ENCODE measurements around the gene PNLIPRP1. TPM values are rescaled to one million over a fixed set of nuclear protein-coding genes. Genes with fewer than 3 reads are reported as not detected.

Gene PNLIPRP1
- polyA plus RNA-seq, 3 donors = 0.04 TPM; not detected in 2

DNA sequence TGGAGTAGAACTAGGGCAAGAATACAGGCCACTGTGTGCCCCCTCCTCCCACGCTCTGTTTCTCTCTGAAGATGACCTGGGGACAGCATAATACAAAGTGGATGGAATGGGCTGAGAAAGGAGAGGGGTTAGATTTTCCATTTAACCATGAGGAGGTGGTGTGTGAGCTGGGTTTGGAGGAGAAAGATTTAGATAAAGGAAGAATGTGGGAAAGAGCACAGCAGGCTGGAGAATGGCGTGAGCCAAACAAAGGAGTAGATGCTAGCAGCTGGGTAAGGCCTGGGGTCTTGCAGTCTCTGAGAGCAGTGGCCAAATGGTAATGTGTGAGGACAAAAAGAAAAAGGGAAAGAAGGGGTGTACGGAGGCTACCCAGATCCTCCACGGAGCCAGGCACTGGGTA, 38.6 kb downstream of the PNLIPRP1 start:
- Mint-ChIP-seq H3K27me3 (ENCODE audit: low read depth in 3 of 3) (peaks cover 9 to 34% (median 18%) of the 10 kb centered on the region in 3 donors), H3K36me3 (no peaks in the 10 kb centered on the region), H3K27ac (no peak overlapping the region), H3K4me3 (no peak overlapping the region), H3K9me3 (peaks cover 0 to 5% (median 2%) of the 10 kb centered on the region in 7 donors), H3K4me1 (no peaks in the 10 kb centered on the region)
- intact Hi-C loops (cut with micrococcal nuclease) = no loop called here
- H3K27ac ChIP-seq (ENCODE audit: low read depth in 1 of 2, low read length in 2 of 2) = no peak overlapping the region
- no peaks in the 10 kb centered on the region for H3K79me2 ChIP-seq (ENCODE audit: insufficient read depth, low read length)
- no peaks in the 10 kb centered on the region for H4K20me1 ChIP-seq (ENCODE audit: insufficient read depth, low read length)
- H2AFZ ChIP-seq (ENCODE audit: insufficient read depth, low read depth, low read length, poor library complexity, severe bottlenecking) = no peak overlapping the region
- TF ChIP-seq, protein P1, sequence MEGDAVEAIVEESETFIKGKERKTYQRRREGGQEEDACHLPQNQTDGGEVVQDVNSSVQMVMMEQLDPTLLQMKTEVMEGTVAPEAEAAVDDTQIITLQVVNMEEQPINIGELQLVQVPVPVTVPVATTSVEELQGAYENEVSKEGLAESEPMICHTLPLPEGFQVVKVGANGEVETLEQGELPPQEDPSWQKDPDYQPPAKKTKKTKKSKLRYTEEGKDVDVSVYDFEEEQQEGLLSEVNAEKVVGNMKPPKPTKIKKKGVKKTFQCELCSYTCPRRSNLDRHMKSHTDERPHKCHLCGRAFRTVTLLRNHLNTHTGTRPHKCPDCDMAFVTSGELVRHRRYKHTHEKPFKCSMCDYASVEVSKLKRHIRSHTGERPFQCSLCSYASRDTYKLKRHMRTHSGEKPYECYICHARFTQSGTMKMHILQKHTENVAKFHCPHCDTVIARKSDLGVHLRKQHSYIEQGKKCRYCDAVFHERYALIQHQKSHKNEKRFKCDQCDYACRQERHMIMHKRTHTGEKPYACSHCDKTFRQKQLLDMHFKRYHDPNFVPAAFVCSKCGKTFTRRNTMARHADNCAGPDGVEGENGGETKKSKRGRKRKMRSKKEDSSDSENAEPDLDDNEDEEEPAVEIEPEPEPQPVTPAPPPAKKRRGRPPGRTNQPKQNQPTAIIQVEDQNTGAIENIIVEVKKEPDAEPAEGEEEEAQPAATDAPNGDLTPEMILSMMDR (IDR thresholded peaks at IDR 0.05) = no peak
- H3K4me3 ChIP-seq (replicated peaks in 1 of 3; ENCODE audit: low read depth in 2 of 3, low read length in 3 of 3) = no peak overlapping the region
- no peak overlapping the region for H3K4me2 ChIP-seq (replicated peaks; ENCODE audit: extremely low read depth, low read length, poor library complexity, severe bottlenecking)
- no peaks in the 10 kb centered on the region for H3K9me3 ChIP-seq (replicated peaks in 1 of 2; ENCODE audit: control insufficient read depth in 1 of 2, insufficient read depth in 1 of 2, low read length in 2 of 2)
- H3K9ac ChIP-seq (ENCODE audit: insufficient read depth, low read length, poor library complexity, severe bottlenecking) = no peak overlapping the region
- H3K4me1 ChIP-seq (ENCODE audit: control insufficient read depth in 1 of 2, insufficient read depth in 2 of 2, low read length in 2 of 2) = no peaks in the 10 kb centered on the region
- peaks cover 0 to 12% of the 10 kb centered on the region in 2 donors for H3K27me3 ChIP-seq (ENCODE audit: control insufficient read depth in 2 of 2, insufficient read depth in 2 of 2, low read length in 2 of 2)
- DNase-seq = no peak
- no peaks in the 10 kb centered on the region for H3K36me3 ChIP-seq (replicated peaks in 1 of 2; ENCODE audit: control insufficient read depth in 1 of 2, insufficient read depth in 2 of 2, low read length in 2 of 2)
- 89% methylated on average over 2 of the region's 4 CpGs for WGBS (ENCODE audit: insufficient coverage)

DNA sequence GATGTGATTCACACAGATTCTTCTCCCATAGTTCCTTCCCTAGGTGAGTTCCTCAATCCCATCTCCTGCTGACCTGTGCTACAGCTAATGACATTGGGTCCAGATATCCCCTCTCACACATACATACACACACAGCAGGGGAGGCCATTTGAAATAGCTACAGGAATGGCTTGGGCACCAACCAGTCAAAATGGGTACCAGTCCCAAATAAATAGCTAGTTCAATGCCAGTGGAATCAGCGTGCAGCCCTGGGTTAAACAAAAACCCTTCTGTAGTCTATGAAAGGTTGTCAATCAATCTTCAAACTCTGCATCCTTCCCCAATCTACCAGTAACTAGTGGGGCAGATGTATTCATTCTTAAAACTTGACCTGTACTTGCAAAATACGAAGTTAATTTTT, 39.3 kb downstream of the PNLIPRP1 start:
- Histone ChIP-seq H4K20me1 (ENCODE audit: insufficient read depth, low read length) (no peaks in the 10 kb centered on the region), H3K4me1 (ENCODE audit: control insufficient read depth in 1 of 2, insufficient read depth in 2 of 2, low read length in 2 of 2) (no peaks in the 10 kb centered on the region), H3K79me2 (ENCODE audit: insufficient read depth, low read length) (no peaks in the 10 kb centered on the region), H3K4me2 (replicated peaks; ENCODE audit: extremely low read depth, low read length, poor library complexity, severe bottlenecking) (no peak overlapping the region), H3K27me3 (ENCODE audit: control insufficient read depth in 2 of 2, insufficient read depth in 2 of 2, low read length in 2 of 2) (peaks cover 0 to 12% of the 10 kb centered on the region in 2 donors), H3K36me3 (replicated peaks in 1 of 2; ENCODE audit: control insufficient read depth in 1 of 2, insufficient read depth in 2 of 2, low read length in 2 of 2) (no peaks in the 10 kb centered on the region), H3K27ac (ENCODE audit: low read depth in 1 of 2, low read length in 2 of 2) (no peak overlapping the region), H3K4me3 (replicated peaks in 1 of 3; ENCODE audit: low read depth in 2 of 3, low read length in 3 of 3) (no peak overlapping the region), H3K9ac (ENCODE audit: insufficient read depth, low read length, poor library complexity, severe bottlenecking) (no peak overlapping the region), H2AFZ (ENCODE audit: insufficient read depth, low read depth, low read length, poor library complexity, severe bottlenecking) (no peak overlapping the region), H3K9me3 (replicated peaks in 1 of 2; ENCODE audit: control insufficient read depth in 1 of 2, insufficient read depth in 1 of 2, low read length in 2 of 2) (no peaks in the 10 kb centered on the region)
- Mint-ChIP-seq H3K27ac (no peak overlapping the region), H3K4me3 (no peak overlapping the region), H3K27me3 (ENCODE audit: low read depth in 3 of 3) (peaks cover 9 to 32% (median 18%) of the 10 kb centered on the region in 3 donors), H3K9me3 (peaks cover 0 to 5% (median 2%) of the 10 kb centered on the region in 7 donors), H3K36me3 (no peaks in the 10 kb centered on the region), H3K4me1 (no peaks in the 10 kb centered on the region)
- TF ChIP-seq, protein P1 (IDR thresholded peaks at IDR 0.05) = no peak
- no peak for DNase-seq
- no CpG with 5 or more reads among the region's 2 CpGs for WGBS (ENCODE audit: insufficient coverage)
- intact Hi-C loops (cut with micrococcal nuclease) = no loop called here
